AG04449 (cell line): ENCODE data around the gene TSACC.

Experiments used
- CTCF ChIA-PET: fragments of 350-600 bp; formaldehyde crosslinking; extraction: SDS; loops from one replicate; lab custom pipeline; 2021; ENCODE audit warnings: antibody characterized with exemption; lab: Yijun Ruan, JAX
- POLR2A ChIA-PET: fragments of 400-600, 350-600 bp; formaldehyde crosslinking; extraction: SDS; loops from one replicate; lab custom pipeline; 2020; ENCODE audit warnings: antibody characterized with exemption, inconsistent platforms; lab: Yijun Ruan, JAX
- DNase-seq: peaks from one replicate; pipeline ENCODE4 v3.0.0-alpha.2; 2010; ENCODE audit warnings: low read depth, low spot score
- H3K4me3 ChIP-seq: 2 replicates; pipeline ENCODE4 v1.5.1; 2011; ENCODE audit warnings: low read depth, mild to moderate bottlenecking, control low read depth, low read length
- TF ChIP-seq, protein P1 (sequence below): IDR thresholded peaks from one replicate; pipeline ENCODE4 v1.5.1; 2011; ENCODE audit warnings: mild to moderate bottlenecking, moderate library complexity, low read length, control low read depth, inconsistent platforms; ENCODE audit not compliant: insufficient read depth; ENCODE audit errors: missing control alignments

TSACC gene

GRCh38 chr1:156387870-156388173 is 49.5 kb downstream of the TSACC start:
- H3K4me3 ChIP-seq = no peak overlapping the region
- no peak for DNase-seq
- CTCF ChIA-PET = interaction anchor here (1.5 to 20.2 kb wide), 9 partner anchors 11 to 217 kb away, joined by 3 to 712 read pairs (median 88); partner anchors contain the start of gene RHBG
- POLR2A ChIA-PET = no interaction called here
- TF ChIP-seq, protein P1, sequence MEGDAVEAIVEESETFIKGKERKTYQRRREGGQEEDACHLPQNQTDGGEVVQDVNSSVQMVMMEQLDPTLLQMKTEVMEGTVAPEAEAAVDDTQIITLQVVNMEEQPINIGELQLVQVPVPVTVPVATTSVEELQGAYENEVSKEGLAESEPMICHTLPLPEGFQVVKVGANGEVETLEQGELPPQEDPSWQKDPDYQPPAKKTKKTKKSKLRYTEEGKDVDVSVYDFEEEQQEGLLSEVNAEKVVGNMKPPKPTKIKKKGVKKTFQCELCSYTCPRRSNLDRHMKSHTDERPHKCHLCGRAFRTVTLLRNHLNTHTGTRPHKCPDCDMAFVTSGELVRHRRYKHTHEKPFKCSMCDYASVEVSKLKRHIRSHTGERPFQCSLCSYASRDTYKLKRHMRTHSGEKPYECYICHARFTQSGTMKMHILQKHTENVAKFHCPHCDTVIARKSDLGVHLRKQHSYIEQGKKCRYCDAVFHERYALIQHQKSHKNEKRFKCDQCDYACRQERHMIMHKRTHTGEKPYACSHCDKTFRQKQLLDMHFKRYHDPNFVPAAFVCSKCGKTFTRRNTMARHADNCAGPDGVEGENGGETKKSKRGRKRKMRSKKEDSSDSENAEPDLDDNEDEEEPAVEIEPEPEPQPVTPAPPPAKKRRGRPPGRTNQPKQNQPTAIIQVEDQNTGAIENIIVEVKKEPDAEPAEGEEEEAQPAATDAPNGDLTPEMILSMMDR = no peak

- no peak for DNase-seq
- H3K4me3 ChIP-seq = no peak overlapping the region
- ChIA-PET CTCF (interaction anchor here (0.6 to 20.2 kb wide), 5 partner anchors 15 to 220 kb away, joined by 4 to 712 read pairs (median 186); partner anchors contain the start of gene RHBG), POLR2A (no interaction called here)
- TF ChIP-seq, protein P1 = no peak
Measured at GRCh38 chr1:156388174-156389137, 50.1 kb downstream of the TSACC start.

DNA sequence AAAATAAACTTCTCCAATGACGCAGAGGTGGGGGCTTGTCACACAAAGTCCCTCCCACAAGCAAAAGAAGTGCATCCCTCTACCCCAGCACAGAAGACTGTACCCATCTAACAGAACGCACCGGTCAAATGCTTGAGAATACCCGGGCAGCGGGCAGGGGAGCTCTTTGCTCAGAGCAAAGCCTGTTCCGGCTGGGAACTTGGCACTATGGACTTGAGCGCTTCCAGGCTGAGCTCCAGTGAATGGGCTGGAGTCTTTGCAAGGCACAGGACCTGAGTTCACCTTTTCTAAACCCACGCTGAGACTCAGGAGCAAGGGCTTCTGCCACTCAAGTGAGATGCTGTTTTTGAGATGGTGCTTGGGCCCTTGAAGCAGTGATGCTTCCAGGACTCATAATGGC is 51.0 kb downstream of the TSACC start:
- ChIA-PET CTCF (interaction anchor here (0.6 to 20.2 kb wide), 4 partner anchors 15 to 219 kb away, joined by 4 to 712 read pairs (median 188); partner anchors contain the start of gene RHBG), POLR2A (no interaction called here)
- no peak overlapping the region for H3K4me3 ChIP-seq
- DNase-seq = no peak
- TF ChIP-seq, protein P1 = no peak

- TF ChIP-seq, protein P1 = no peak
- POLR2A ChIA-PET = no interaction called here
Measured at GRCh38 chr1:156390469-156391365, 52.4 kb downstream of the TSACC start.

DNA sequence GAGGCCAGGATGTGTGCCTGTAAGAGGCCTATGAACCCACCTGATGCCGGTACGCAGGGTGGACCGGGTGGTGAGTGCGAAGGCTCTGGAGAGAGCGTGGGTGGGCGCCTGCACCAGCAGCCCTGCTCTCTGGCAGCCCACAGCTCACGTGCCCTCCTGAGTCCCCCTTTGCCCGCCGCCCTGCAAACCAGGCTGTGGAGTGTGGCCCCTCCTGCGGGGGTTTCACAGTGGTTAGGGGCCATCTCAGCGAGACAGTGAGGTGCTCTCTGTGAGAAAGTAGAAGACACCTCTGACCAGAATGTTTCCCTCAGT is 53.0 kb downstream of the TSACC start:
- ChIA-PET POLR2A (no interaction called here), CTCF (interaction anchor here (13.3 to 20.2 kb wide), 2 partner anchors 17 to 57 kb away, joined by 186 to 712 read pairs; partner anchors contain the start of gene RHBG)
- TF ChIP-seq, protein P1 = no peak
- H3K4me3 ChIP-seq = no peak overlapping the region
- no peak for DNase-seq

More at GRCh38 chr1:156390469-156391365, 52.4 kb downstream of the TSACC start:
- CTCF ChIA-PET = interaction anchor here (0.9 to 20.2 kb wide), 4 partner anchors 17 to 206 kb away, joined by 3 to 712 read pairs (median 188); partner anchors contain the start of gene RHBG
- no peak for DNase-seq
- no peak overlapping the region for H3K4me3 ChIP-seq
